Suppressor macrophage treated with lipopolysaccharide for 4 hours (primary cell): Measurements from ENCODE around the gene CAB39L.
"Not testable (repeated sequence)": the region's sequence is repeated elsewhere in the genome, so short reads cannot be mapped to it uniquely, and the experiment has no call there.

Experiments
- DNase-seq: peaks from one replicate; pipeline ENCODE4 v3.0.0-alpha.2; 2020

Gene CAB39L

GRCh38 chr13:49305792-49306425 is 138.0 kb downstream of the CAB39L start:
- no peak for DNase-seq

- DNase-seq = no peak
These were observed 138.8 kb downstream of the CAB39L start for GRCh38 chr13:49304763-49305700.

- no peak for DNase-seq
These were observed 139.5 kb downstream of the CAB39L start for GRCh38 chr13:49304356-49304755.

DNA sequence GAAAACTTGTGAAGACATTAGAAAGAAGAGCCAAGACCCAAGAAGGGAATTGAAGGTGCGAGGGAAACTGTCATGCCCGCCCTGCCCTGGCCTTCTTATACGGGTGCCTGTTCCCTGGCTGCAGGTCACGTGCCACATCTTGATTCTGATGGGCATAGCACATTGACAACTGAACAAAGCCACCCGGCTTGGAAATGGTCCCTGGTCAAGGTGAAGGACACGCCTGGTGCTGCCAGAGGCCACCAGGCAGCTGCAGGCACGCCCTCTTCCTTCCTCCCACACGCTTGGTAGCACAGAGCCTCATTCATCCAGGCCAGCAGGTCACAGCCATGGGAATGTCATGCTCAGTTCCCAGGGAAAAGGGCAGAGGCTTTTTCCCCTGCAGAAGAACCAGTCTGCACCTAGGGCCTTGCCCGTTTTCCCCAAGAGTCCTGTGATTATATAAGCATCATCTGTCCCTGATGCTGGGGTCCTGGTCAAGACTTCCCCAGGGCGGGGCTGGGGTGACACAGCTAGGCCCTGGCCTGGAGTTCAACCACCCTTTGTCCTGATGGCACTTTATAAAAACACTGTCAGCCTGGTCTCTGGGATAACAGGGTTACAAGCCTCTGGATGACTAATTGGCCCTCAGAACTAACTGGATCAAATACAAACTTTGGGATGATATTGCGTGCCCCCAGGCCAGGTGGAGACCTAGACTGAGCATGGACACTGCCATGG is 140.2 kb downstream of the CAB39L start:
- no peak for DNase-seq

DNA sequence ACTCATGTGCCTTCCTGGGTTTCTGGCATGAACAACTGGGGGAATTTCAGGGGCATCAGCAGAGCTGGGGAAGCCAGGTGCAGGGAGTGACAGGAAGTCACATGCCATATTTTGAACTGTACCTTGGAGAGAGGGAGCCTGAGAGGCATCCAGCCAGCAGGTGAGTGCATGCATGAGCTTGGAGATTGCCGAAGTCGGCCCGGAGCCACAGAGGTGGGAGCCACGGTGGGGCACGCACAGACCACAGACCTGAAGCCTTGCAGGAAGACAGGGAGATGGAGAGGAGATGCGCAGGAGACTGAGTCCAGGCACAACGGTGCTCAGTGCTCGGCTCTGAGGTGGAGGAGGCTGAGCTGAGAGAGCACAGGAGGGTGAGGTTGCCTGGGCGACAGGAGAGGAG is 141.0 kb downstream of the CAB39L start:
- DNase-seq = no peak

- DNase-seq = no peak
These were observed 141.6 kb downstream of the CAB39L start for GRCh38 chr13:49302222-49302621.

DNA sequence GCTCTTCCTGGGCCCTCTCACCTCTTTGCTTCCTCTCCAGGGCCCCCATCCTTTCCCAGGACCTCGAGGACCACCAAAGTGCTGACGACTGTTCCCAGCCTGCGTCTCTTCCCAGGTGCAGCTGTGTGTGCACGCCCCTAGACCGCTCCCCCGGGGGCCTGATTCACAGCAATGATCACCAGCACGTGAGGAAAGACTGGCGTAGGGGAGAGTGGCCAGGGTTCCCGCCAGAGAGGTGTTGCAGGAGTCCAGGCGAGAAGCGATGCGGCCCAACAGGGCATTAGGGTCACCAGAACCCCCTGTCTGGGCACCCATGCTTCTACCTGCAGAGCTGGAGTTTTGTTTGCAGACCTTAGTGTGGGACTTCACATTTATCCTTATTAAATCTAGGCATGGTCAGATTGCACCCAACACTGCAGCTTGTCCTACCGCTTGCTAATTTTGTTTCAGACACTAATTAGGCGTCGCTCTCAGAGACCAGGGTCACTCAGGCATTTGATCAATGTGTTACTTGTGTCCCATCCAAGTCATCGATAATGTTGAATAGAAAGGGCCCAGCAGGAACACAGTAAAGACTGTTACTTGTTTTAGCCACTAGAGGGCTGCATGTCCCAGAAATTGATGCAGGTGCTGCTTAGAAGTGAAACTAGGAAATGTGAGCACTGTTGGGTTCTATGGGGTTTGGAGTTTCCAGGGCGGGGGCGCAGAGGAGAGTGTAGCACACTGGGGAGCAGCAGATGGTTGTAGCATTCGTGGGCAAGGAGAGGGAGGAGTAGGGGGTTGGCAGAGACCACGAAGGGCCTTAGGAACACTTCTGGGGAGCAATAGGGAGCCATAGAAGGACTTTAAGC is 142.9 kb downstream of the CAB39L start:
- DNase-seq = peak; percentile 80

DNA sequence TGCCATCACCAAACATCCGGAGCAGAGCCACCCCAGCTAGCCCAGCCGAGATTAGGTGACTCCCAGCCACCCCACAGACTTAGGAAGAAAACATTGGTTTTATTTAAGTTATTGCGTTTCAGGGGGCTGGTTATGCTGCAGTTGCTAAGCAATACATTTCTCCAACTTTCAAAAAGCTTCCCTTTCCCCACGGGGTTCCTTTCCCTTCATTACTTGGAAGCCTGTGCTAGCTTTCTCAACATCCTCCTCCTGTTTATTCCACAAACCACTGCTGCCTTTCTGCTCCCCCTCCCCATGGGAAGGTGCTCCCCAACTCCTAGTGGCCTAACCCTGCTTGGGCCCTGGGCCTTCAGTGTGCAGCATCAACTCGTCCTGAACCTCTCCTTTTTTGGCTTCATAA is 143.6 kb downstream of the CAB39L start:
- no peak for DNase-seq

DNA sequence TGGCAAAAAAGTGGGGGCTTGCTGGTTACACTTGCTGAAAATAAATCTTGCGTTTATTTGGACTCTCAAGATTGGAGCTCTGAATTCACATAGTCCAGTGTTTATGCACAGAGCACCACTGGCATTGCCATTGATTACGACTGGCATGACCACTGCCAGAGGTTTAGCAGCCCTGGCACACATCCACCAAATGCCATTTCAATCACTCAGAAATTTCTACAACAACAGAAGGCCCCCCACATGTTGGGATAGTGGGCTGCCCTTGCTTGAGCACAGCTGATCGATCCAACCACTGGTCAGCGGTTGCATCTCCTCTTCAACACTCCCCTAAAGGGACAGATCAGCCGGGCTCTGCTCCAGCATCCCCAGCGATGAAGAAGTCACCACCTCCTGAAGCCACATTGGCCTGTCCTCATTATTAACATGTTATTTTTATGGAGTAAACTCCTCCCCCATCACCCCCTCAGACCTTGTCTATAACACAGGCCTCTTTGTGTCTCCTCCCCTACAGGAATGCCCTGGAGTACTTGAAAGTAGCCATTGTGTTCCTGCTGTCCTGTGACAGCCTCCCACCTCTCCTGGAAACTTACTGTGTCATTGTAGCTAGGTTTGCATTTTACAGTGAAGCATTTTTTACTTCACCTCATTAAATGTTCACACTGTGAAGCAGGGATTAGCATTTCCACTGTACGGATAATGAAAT is 144.8 kb downstream of the CAB39L start:
- no peak for DNase-seq

DNA sequence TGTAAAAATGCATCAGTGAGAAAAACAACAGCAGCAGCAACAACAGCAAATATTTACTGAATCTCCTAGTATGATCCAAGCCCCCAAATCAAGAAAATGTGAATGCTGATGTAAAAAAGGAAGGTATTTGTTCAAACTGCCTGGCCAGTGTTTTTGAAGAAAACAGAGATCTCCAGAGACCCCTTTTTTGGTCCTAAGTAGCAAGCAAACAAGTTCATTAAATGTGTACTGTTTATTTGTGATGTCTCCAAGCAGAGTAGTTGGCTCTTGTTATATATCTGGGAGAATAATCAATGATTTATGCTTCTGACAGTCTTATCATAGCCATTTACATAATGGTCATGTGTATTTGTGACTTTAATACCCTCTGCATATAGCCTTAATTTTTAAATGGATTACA is 145.4 kb downstream of the CAB39L start:
- DNase-seq = no peak

DNA sequence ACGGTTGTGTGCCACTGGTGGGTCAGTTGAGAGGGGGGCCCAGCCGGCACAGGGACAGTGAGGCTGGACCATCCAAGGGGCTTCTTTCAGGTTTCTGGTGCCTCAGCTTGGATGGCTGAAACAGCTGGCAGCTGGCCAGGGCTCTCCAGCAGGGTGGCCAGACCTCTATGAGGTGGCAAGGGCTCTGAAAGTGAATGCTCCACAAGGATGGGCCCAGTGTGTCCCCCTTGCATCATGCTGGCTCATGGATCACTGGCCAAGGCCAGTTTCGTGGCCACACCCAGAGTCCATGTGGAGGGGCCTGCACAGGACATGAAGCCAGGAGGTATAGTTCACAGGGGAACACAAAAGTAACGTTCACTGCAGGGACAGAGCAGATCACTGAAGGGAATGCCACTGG is 146.5 kb downstream of the CAB39L start:
- no peak for DNase-seq

GRCh38 chr13:49296659-49297058 is 147.2 kb downstream of the CAB39L start:
- DNase-seq = no peak

DNA sequence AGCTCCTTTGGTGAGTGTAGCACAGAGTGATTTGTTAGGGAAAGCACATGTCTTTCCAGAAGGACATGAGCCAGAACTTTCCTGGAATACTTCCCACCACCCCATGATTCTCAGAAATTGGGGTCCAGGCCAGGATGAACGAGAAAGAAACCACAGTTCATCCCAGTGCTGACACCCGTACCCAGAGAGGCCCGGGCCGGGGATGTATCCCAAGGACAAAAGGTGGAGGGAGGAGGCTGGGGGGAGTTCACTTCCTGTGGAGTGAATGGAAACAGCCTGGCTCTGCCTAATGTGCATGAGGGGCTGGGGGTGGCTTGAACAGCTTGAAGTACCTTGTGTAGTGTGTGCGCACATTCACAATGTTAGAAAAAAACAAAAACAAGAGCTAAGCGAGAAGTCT is 148.6 kb downstream of the CAB39L start:
- no peak for DNase-seq

GRCh38 chr13:49294723-49295122 is 149.1 kb downstream of the CAB39L start:
- DNase-seq = not testable (repeated sequence)

GRCh38 chr13:49292742-49293486 is 150.9 kb downstream of the CAB39L start:
- DNase-seq = no peak

GRCh38 chr13:49288458-49288857 is 155.4 kb downstream of the CAB39L start:
- no peak for DNase-seq

DNA sequence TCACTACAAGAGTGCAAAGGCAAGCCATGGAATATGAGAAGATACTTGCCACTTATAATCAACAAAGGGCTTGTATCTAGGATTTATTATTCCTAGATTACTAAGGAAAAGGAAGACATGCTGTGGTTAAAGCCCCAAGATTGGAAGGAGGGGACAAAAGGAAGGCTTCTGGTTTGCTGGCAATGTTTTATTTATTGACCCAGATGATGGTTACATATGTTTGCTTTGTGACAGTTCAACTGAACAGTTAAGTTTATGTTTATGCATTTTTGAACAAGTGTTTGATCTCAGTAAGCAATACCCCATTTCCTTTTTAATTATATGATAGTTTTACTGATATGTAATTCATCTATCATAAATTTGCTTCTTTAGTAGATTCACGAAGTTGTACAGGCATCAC is 155.9 kb downstream of the CAB39L start:
- no peak for DNase-seq

GRCh38 chr13:49279885-49280284 is 164.0 kb downstream of the CAB39L start:
- DNase-seq = no peak

- no peak for DNase-seq
These were observed 164.8 kb downstream of the CAB39L start for GRCh38 chr13:49279112-49279511.

DNA sequence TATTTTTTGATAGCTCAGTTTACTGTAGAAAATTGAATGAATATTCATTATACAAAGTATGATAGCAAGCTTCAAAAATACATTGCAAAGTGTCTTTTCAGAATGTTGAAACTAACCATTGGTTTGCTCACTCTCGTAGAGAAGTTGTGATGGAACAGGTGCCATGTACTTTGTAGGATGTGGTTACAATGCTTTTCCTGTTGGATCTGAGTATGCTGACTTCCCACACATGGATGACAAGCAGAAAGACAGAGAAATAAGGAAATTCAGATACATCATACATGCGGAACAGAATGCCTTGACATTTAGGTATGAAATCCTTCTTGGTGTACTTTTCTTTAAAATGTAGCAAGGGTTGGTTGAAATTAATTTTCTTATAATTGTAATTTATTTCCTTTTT is 165.7 kb downstream of the CAB39L start:
- DNase-seq = no peak

DNA sequence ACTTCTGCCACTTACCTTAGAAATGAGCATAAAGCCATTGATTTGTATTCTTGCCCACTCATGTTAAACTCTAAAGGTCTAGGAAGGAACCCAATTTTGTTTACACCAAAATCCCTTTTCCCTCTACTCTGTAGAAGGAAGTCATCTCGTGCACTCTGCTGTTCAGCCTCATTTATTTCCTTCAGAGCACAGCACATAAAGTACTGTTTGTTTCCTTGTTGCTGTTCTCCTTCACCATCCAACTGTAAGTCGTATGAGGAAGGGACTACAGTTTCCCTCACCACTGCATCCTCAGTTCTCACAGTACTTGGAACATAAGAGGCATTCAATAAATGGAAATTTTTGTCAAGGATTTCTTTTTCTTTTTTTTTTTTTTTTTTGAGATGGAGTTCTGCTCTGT is 171.6 kb downstream of the CAB39L start:
- no peak for DNase-seq
